ENCODE data around the gene C2orf68.
"Not testable (repeated sequence)": the region's sequence is repeated elsewhere in the genome, so short reads cannot be mapped to it uniquely, and the experiment has no call there.

Gene C2orf68

GRCh38 chr2:85628658-85629057 lies 16.8 kb upstream of the C2orf68 start:
- DNase-seq (ENCODE audit: low read depth), result no peak

- DNase-seq (ENCODE audit: low read depth), result no peak
Observed at GRCh38 chr2:85623991-85624390, 12.1 kb upstream of the C2orf68 start.

- no peak for DNase-seq (ENCODE audit: low read depth)
Observed at GRCh38 chr2:85621338-85621737, 9.5 kb upstream of the C2orf68 start.

GRCh38 chr2:85619617-85620016 lies 7.8 kb upstream of the C2orf68 start:
- DNase-seq (ENCODE audit: low read depth), result no peak

- not testable (repeated sequence) for DNase-seq (ENCODE audit: low read depth)
Observed at GRCh38 chr2:85617723-85618122, 5.9 kb upstream of the C2orf68 start.

- DNase-seq (ENCODE audit: low read depth), result no peak
Observed at GRCh38 chr2:85615413-85615728, 3.5 kb upstream of the C2orf68 start.

- not testable (repeated sequence) for DNase-seq (ENCODE audit: low read depth)
Observed at GRCh38 chr2:85614757-85615156, 2.9 kb upstream of the C2orf68 start.

- DNase-seq (ENCODE audit: low read depth), result no peak
Observed at GRCh38 chr2:85613717-85614515, 2.0 kb upstream of the C2orf68 start.

GRCh38 chr2:85611217-85611704 lies 605 bp downstream of the C2orf68 start:
- DNase-seq (ENCODE audit: low read depth), result peak; percentile 12

GRCh38 chr2:85607268-85608215 lies 4.3 kb downstream of the C2orf68 start:
- no peak for DNase-seq (ENCODE audit: low read depth)

- DNase-seq (ENCODE audit: low read depth), result no peak
Observed at GRCh38 chr2:85606116-85606455, 5.8 kb downstream of the C2orf68 start.

- DNase-seq (ENCODE audit: low read depth), result peak; percentile 94
Observed at GRCh38 chr2:85605406-85606115, 6.3 kb downstream of the C2orf68 start.

GRCh38 chr2:85604568-85605339 lies 7.1 kb downstream of the C2orf68 start:
- DNase-seq (ENCODE audit: low read depth), result peak; percentile 17

GRCh38 chr2:85604133-85604444 lies 7.8 kb downstream of the C2orf68 start:
- DNase-seq (ENCODE audit: low read depth), result not testable (repeated sequence)

GRCh38 chr2:85602476-85603234 lies 9.2 kb downstream of the C2orf68 start, which contains the start of gene TMEM150A:
TMEM150A (minus strand) TSS chr2:85602698; CDS start chr2:85601948, 750 bp downstream.
- peak; percentile 91 for DNase-seq (ENCODE audit: low read depth)

- DNase-seq (ENCODE audit: low read depth), result peak; percentile 64
Observed at GRCh38 chr2:85601771-85602475, 9.9 kb downstream of the C2orf68 start.

- no peak for DNase-seq (ENCODE audit: low read depth)
Observed at GRCh38 chr2:85600951-85601770, 10.7 kb downstream of the C2orf68 start.

GRCh38 chr2:85600235-85600575 lies 11.7 kb downstream of the C2orf68 start:
- no peak for DNase-seq (ENCODE audit: low read depth)

- no peak for DNase-seq (ENCODE audit: low read depth)
Observed at GRCh38 chr2:85599468-85600234, 12.2 kb downstream of the C2orf68 start.
